Measurements from ENCODE around the gene FBXL19. TPM values are rescaled to one million over a fixed set of nuclear protein-coding genes. Genes with fewer than 3 reads are reported as not detected.

Gene FBXL19
- polyA plus RNA-seq, 1 donor, result 10.3 TPM

GRCh38 chr16:30990105-30990504 is 66.7 kb downstream of the FBXL19 start:
- no peak for DNase-seq

GRCh38 chr16:30991052-30991451 is 67.7 kb downstream of the FBXL19 start:
- no peak for DNase-seq

GRCh38 chr16:30992276-30992780 is 69.0 kb downstream of the FBXL19 start:
- DNase-seq, result no peak

GRCh38 chr16:30992931-30993816 is 69.8 kb downstream of the FBXL19 start:
- no peak for DNase-seq

- no peak for DNase-seq
Observed at GRCh38 chr16:30995927-30996323, 72.6 kb downstream of the FBXL19 start.

- peak; percentile 65 for DNase-seq
Observed at GRCh38 chr16:30996324-30996984, 73.1 kb downstream of the FBXL19 start.

GRCh38 chr16:30996985-30997724 is 73.8 kb downstream of the FBXL19 start:
- no peak for DNase-seq

GRCh38 chr16:30997725-30998711 is 74.6 kb downstream of the FBXL19 start:
- no peak for DNase-seq

Other genes with a start within 250 kb of the FBXL19 start
- gene SRCAP, start 224.4 kb upstream of the FBXL19 start, polyA plus RNA-seq (ENCODE audit: insufficient read length), result 36.1 TPM
- gene PHKG2, start 175.1 kb upstream of the FBXL19 start, polyA plus RNA-seq (ENCODE audit: insufficient read length), result 13.6 TPM
- gene CFAP119, start 161.5 kb upstream of the FBXL19 start, polyA plus RNA-seq (ENCODE audit: insufficient read length), result 2.6 TPM
- 52.3 TPM for gene RNF40, start 161.2 kb upstream of the FBXL19 start, polyA plus RNA-seq (ENCODE audit: insufficient read length)
- gene ZNF629, start 136.4 kb upstream of the FBXL19 start, polyA plus RNA-seq (ENCODE audit: insufficient read length), result 14.3 TPM
- gene BCL7C, start 29.5 kb upstream of the FBXL19 start, polyA plus RNA-seq (ENCODE audit: insufficient read length), result 32.7 TPM
- 13.5 TPM for gene CTF1, start 27.0 kb upstream of the FBXL19 start, polyA plus RNA-seq (ENCODE audit: insufficient read length)
- gene ORAI3, start 25.5 kb downstream of the FBXL19 start, polyA plus RNA-seq (ENCODE audit: insufficient read length), result 9.8 TPM
- gene SETD1A, start 34.2 kb downstream of the FBXL19 start, polyA plus RNA-seq (ENCODE audit: insufficient read length), result 15.1 TPM
- gene HSD3B7, start 61.6 kb downstream of the FBXL19 start, polyA plus RNA-seq (ENCODE audit: insufficient read length), result 12.6 TPM
- gene STX1B, start 87.1 kb downstream of the FBXL19 start, polyA plus RNA-seq (ENCODE audit: insufficient read length), result 1.2 TPM
- 48.7 TPM for gene STX4, start 110.0 kb downstream of the FBXL19 start, polyA plus RNA-seq (ENCODE audit: insufficient read length)
- 11.2 TPM for gene ZNF668, start 150.7 kb downstream of the FBXL19 start, polyA plus RNA-seq (ENCODE audit: insufficient read length)
- 12.6 TPM for gene ZNF646, start 150.8 kb downstream of the FBXL19 start, polyA plus RNA-seq (ENCODE audit: insufficient read length)
- gene PRSS53, start 165.4 kb downstream of the FBXL19 start, polyA plus RNA-seq (ENCODE audit: insufficient read length), result 5.8 TPM
- 59.1 TPM for gene VKORC1, start 171.2 kb downstream of the FBXL19 start, polyA plus RNA-seq (ENCODE audit: insufficient read length)
- gene BCKDK, start 184.8 kb downstream of the FBXL19 start, polyA plus RNA-seq (ENCODE audit: insufficient read length), result 33.9 TPM
- gene KAT8, start 194.1 kb downstream of the FBXL19 start, polyA plus RNA-seq (ENCODE audit: insufficient read length), result 57.4 TPM
- 0.48 TPM for gene PRSS8, start 212.2 kb downstream of the FBXL19 start, polyA plus RNA-seq (ENCODE audit: insufficient read length)
- 2.0 TPM for gene PRSS36, start 226.5 kb downstream of the FBXL19 start, polyA plus RNA-seq (ENCODE audit: insufficient read length)

Measured in hindlimb muscle (tissue), 1 donor.